H1 (cell line): ENCODE measurements around the gene POLDIP3. TPM values are rescaled to one million over a fixed set of nuclear protein-coding genes. Genes with fewer than 3 reads are reported as not detected.

Source experiments
- CTCF ChIA-PET: fragments of 300-600 bp; sonication (Branson Sonifier 250); formaldehyde crosslinking; loops from one replicate; lab custom pipeline; 2021; ENCODE audit not compliant: partially characterized antibody; lab: Charles Lee
- POLR2A ChIA-PET: fragments of 300-600 bp; sonication (Branson Sonifier 250); formaldehyde crosslinking; loops from one replicate; lab custom pipeline; 2021; ENCODE audit warnings: inconsistent platforms; ENCODE audit not compliant: partially characterized antibody; lab: Charles Lee
- DNase-seq, 2 experiments: peaks; one replicate each; pipeline versions ENCODE4 v3.0.0 to v3.0.0-alpha.2; 2010 to 2022; ENCODE audit warnings: low spot score in 2 of 2, low read depth in 1 of 2, mixed read lengths in 1 of 2
- FAIRE-seq: peaks from 2 replicates; lab custom pipeline; 2011; peaks lifted over from hg19 to GRCh38; lab: Jason Lieb, UNC
- H2AFZ ChIP-seq: 2 replicates; pipeline ENCODE4 v1.8.1; 2012; ENCODE audit warnings: low read length, inconsistent platforms
- H2AK5ac ChIP-seq: 2 replicates; pipeline ENCODE4 v1.6.1; 2013; ENCODE audit warnings: low read depth, low read length
- H2BK120ac ChIP-seq: replicated peaks from 2 replicates; pipeline ENCODE3; 2013; ENCODE audit warnings: low read depth, low read length, inconsistent platforms
- H2BK12ac ChIP-seq: 2 replicates; pipeline ENCODE4 v1.6.1; 2013; ENCODE audit warnings: low read depth, low read length
- H2BK15ac ChIP-seq: 2 replicates; pipeline ENCODE4 v1.6.1; 2013; ENCODE audit warnings: low read length
- H2BK20ac ChIP-seq: 2 replicates; pipeline ENCODE4 v1.6.1; 2013; ENCODE audit warnings: low read length
- H2BK5ac ChIP-seq: 2 replicates; pipeline ENCODE4 v1.6.1; 2013; ENCODE audit warnings: low read depth, low read length
- H3K14ac ChIP-seq: 2 replicates; pipeline ENCODE4 v1.6.1; 2013; ENCODE audit warnings: inconsistent platforms; ENCODE audit not compliant: insufficient read length
- H3K18ac ChIP-seq: 2 replicates; pipeline ENCODE4 v1.6.1; 2013; ENCODE audit warnings: low read length; ENCODE audit errors: extremely low read depth
- H3K23ac ChIP-seq: 2 replicates; pipeline ENCODE4 v1.6.1; 2013; ENCODE audit warnings: inconsistent platforms; ENCODE audit not compliant: insufficient read length
- H3K23me2 ChIP-seq: 2 replicates; pipeline ENCODE4 v1.6.1; 2013; ENCODE audit warnings: low read depth, low read length
- H3K27ac ChIP-seq: 2 replicates; pipeline ENCODE4 v1.6.1; 2011; ENCODE audit warnings: low read depth, low read length, inconsistent platforms
- H3K27me3 ChIP-seq, 4 experiments: replicated peaks in 1 of 4; 1 replicate in 1 of 4; 2 replicates in 3 of 4; pipeline versions ENCODE4 v1.6.1 to v1.8.1; 2011 to 2013; ENCODE audit warnings: low read length in 3 of 4, mild to moderate bottlenecking in 3 of 4, inconsistent platforms in 2 of 4, mixed read lengths in 2 of 4, moderate library complexity in 1 of 4; ENCODE audit not compliant: control insufficient read depth in 3 of 4, insufficient read depth in 3 of 4; ENCODE audit errors: extremely low read depth in 1 of 4
- H3K36me3 ChIP-seq, 4 experiments: 2 replicates each; pipeline versions ENCODE4 v1.6.1 to v1.8.1; 2011 to 2013; ENCODE audit warnings: mild to moderate bottlenecking in 4 of 4, low read length in 3 of 4, moderate library complexity in 2 of 4, control low read depth in 1 of 4, inconsistent platforms in 1 of 4; ENCODE audit not compliant: insufficient read depth in 4 of 4, control insufficient read depth in 2 of 4
- H3K4ac ChIP-seq: replicated peaks from 2 replicates; pipeline ENCODE3; 2013; ENCODE audit warnings: low read length, low read depth, mixed read lengths, inconsistent platforms; ENCODE audit not compliant: insufficient read length
- H3K4me1 ChIP-seq, 4 experiments: replicated peaks in 1 of 4; 1 replicate in 1 of 4; 2 replicates in 3 of 4; pipeline versions ENCODE4 v1.6.1 to v1.8.1; 2011 to 2013; ENCODE audit warnings: low read length in 3 of 4, inconsistent platforms in 2 of 4, mixed read lengths in 1 of 4; ENCODE audit not compliant: insufficient read depth in 4 of 4, control insufficient read depth in 3 of 4
- H3K4me2 ChIP-seq, 2 experiments: 2 replicates each; pipeline versions ENCODE4 v1.6.1 to v1.8.1; 2011 to 2013; ENCODE audit warnings: low read depth in 2 of 2, low read length in 2 of 2, control low read depth in 1 of 2, inconsistent platforms in 1 of 2, mild to moderate bottlenecking in 1 of 2; ENCODE audit not compliant: insufficient read depth in 1 of 2
- H3K4me3 ChIP-seq, 4 experiments: fragments of 200-600, 300-600 bp in 1 of 4; sonication (generic), shearing (Covaris generic), sonication (Bioruptor Twin) in 1 of 4; 2 replicates each; pipeline versions ENCODE4 v1.5.1 to v1.8.1; 2011 to 2016; ENCODE audit warnings: low read length in 4 of 4, low read depth in 3 of 4, control low read depth in 2 of 4, inconsistent platforms in 2 of 4, mild to moderate bottlenecking in 2 of 4, mixed read lengths in 1 of 4, moderate library complexity in 1 of 4; ENCODE audit not compliant: insufficient read depth in 2 of 4; ENCODE audit errors: extremely low read depth in 1 of 4
- H3K56ac ChIP-seq: replicated peaks from 2 replicates; pipeline ENCODE3; 2013; ENCODE audit warnings: low read depth, mild to moderate bottlenecking, mixed read lengths, low read length, inconsistent platforms; ENCODE audit not compliant: insufficient read length
- H3K79me1 ChIP-seq: 2 replicates; pipeline ENCODE4 v1.6.1; 2013; ENCODE audit warnings: low read depth, low read length, control low read depth
- H3K79me2 ChIP-seq, 2 experiments: 2 replicates each; pipeline versions ENCODE4 v1.6.1 to v1.8.1; 2012 to 2013; ENCODE audit warnings: low read length in 2 of 2, mild to moderate bottlenecking in 2 of 2, inconsistent platforms in 1 of 2; ENCODE audit not compliant: insufficient read depth in 2 of 2, control insufficient read depth in 1 of 2
- H3K9ac ChIP-seq, 4 experiments: replicated peaks in 1 of 4; 1 replicate in 1 of 4; 2 replicates in 3 of 4; pipeline versions ENCODE4 v1.6.1 to v1.8.1; 2011 to 2013; ENCODE audit warnings: low read depth in 3 of 4, low read length in 3 of 4, control low read depth in 2 of 4, mild to moderate bottlenecking in 2 of 4, moderate library complexity in 2 of 4, inconsistent platforms in 1 of 4; ENCODE audit errors: extremely low read depth in 1 of 4
- H3K9me3 ChIP-seq, 2 experiments: 2 replicates each; pipeline versions ENCODE4 v1.6.1 to v1.8.1; 2012 to 2013; ENCODE audit warnings: mild to moderate bottlenecking in 2 of 2, moderate library complexity in 2 of 2, control low read depth in 1 of 2, inconsistent platforms in 1 of 2, low read depth in 1 of 2, low read length in 1 of 2, mixed read lengths in 1 of 2; ENCODE audit not compliant: insufficient read depth in 2 of 2
- H4K20me1 ChIP-seq, 2 experiments: replicated peaks in 1 of 2; 2 replicates each; pipeline versions ENCODE3 to v1.8.1; 2011 to 2013; ENCODE audit warnings: inconsistent platforms in 2 of 2, low read length in 2 of 2, mild to moderate bottlenecking in 1 of 2; ENCODE audit not compliant: insufficient read depth in 2 of 2, control insufficient read depth in 1 of 2
- H4K5ac ChIP-seq: 2 replicates; pipeline ENCODE4 v1.6.1; 2013; ENCODE audit warnings: low read length, low read depth, mixed read lengths, inconsistent platforms; ENCODE audit not compliant: insufficient read length
- H4K8ac ChIP-seq: 2 replicates; pipeline ENCODE4 v1.8.0; 2013; ENCODE audit warnings: mild to moderate bottlenecking, moderate library complexity, low read length, inconsistent platforms; ENCODE audit not compliant: insufficient read depth; ENCODE audit errors: extremely low read depth
- H4K91ac ChIP-seq: replicated peaks from 2 replicates; pipeline ENCODE3; 2013; ENCODE audit warnings: low read length, mixed read lengths, inconsistent platforms; ENCODE audit not compliant: insufficient read length
- BRCA1 ChIP-seq: IDR thresholded peaks from 2 replicates; pipeline ENCODE4 v1.6.1; 2012; ENCODE audit warnings: low read depth, low read length, improper control_type of control experiment
- KDM1A ChIP-seq: fragments of 200-600, 300-600 bp; sonication (generic); IDR thresholded peaks from 2 replicates; pipeline ENCODE4 v1.7.1; 2016; ENCODE audit warnings: mild to moderate bottlenecking, low read length, borderline replicate concordance
- PHF8 ChIP-seq: fragments of 200-600 bp; sonication (generic); conservative IDR thresholded peaks from 2 replicates; pipeline ENCODE4 v1.7.1; 2012; ENCODE audit warnings: low read depth, mild to moderate bottlenecking, inconsistent platforms, low read length, moderate library complexity
- RFX5 ChIP-seq: IDR thresholded peaks from 2 replicates; pipeline ENCODE4 v1.6.1; 2011; ENCODE audit warnings: low read depth, low read length, improper control_type of control experiment, borderline replicate concordance
- SP1 ChIP-seq: IDR thresholded peaks from 2 replicates; pipeline ENCODE4 v1.6.1; 2011; ENCODE audit warnings: low read depth, low read length
- SRF ChIP-seq: IDR thresholded peaks from 2 replicates; pipeline ENCODE4 v1.6.1; 2011; ENCODE audit warnings: mild to moderate bottlenecking, low read depth, low read length, moderate library complexity
- TAF7 ChIP-seq: optimal IDR thresholded peaks from 2 replicates; pipeline ENCODE3; 2011; ENCODE audit warnings: low read depth, mild to moderate bottlenecking, inconsistent platforms, low read length, moderate library complexity, borderline replicate concordance
- ZNF274 ChIP-seq: IDR thresholded peaks from 2 replicates; pipeline ENCODE4 v1.7.0; 2012; ENCODE audit warnings: low read length, borderline replicate concordance; ENCODE audit errors: extremely low read depth
- WGBS, 2 experiments: shearing (Covaris generic) in 1 of 2; methylation state at CpG; one replicate each; pipeline versions ENCODE4 v1.1.6 to v1.1.7; 2013 to 2015; ENCODE audit warnings: low lambda C conversion rate in 2 of 2, mixed read lengths in 2 of 2, inconsistent platforms in 1 of 2, low coverage in 1 of 2, missing lambda C conversion rate in 1 of 2; ENCODE audit not compliant: insufficient replicate concordance in 2 of 2, insufficient coverage in 1 of 2, insufficient read length in 1 of 2; ENCODE audit errors: extremely low coverage in 1 of 2, missing lambda C conversion rate in 1 of 2; 5-methylcytosine and 5-hydroxymethylcytosine counted together
- polyA plus RNA-seq, 7 experiments: library from polyadenylated mRNA; depleted of rRNA in 3 of 7; stranded (reverse) in 5 of 7; unstranded in 2 of 7; fragments of >200 nt in 5 of 7; fragments of 200-250 nt in 2 of 7; gene quantifications; 1 replicate in 5 of 7; 2 replicates in 1 of 7; 4 replicates in 1 of 7; pipeline versions ENCODE4 v1.2.1 to v1.2.3, GENCODE V29; 2011 to 2013; ENCODE audit warnings: missing spikeins in 2 of 7, mixed read lengths in 2 of 7
- total RNA-seq: library from RNA; stranded (reverse); fragmentation: NEBNext Ultra II Directional; extraction: Animal tissue kit (Norgen Biotek cat#: 25700); gene quantifications from 2 replicates; pipeline ENCODE4 v1.2.1, GENCODE V29; 2021
- TF ChIP-seq, protein P1 (sequence below): IDR thresholded peaks from 2 replicates; pipeline ENCODE4 v1.6.1; 2012; ENCODE audit warnings: low read length, inconsistent platforms
- TF ChIP-seq, protein P2 (sequence below): IDR thresholded peaks from 2 replicates; pipeline ENCODE4 v1.6.1; 2011; ENCODE audit warnings: low read depth, mild to moderate bottlenecking, low read length; ENCODE audit not compliant: insufficient read depth

The POLDIP3 gene
- total and polyA plus RNA-seq, 2 of the 8 experiments (the other 6 are each of a cell fraction or from before 2014, with no cell fraction given) = 43.5 to 84.6 TPM

DNA sequence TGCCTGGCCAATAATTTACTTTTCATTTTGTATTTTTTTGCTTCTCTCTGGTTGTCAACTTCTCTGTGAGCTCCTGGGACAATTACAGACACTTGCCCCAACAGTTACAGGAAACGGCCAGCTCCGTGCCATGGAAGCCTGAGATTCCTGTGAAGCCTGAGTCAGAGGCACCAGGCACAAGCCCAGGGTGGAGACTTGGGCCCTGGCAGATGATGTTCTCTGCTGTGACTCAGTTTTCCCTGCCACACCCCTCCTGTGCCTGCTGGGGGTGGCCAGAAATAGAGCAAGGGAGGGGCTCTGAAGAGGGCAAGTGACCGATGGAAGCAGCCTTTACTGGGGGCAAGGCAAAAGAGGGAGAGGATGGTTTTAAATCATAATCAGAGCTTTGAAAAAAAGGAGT, 20.8 kb upstream of the POLDIP3 start:
- no peaks in the 10 kb centered on the region for H3K27me3 ChIP-seq
- no peak overlapping the region for H3K9ac ChIP-seq
- no peak overlapping the region for H2AFZ ChIP-seq
- TF ChIP-seq PHF8 = no peak
- no peak for TF ChIP-seq RFX5
- TF ChIP-seq, protein P1, sequence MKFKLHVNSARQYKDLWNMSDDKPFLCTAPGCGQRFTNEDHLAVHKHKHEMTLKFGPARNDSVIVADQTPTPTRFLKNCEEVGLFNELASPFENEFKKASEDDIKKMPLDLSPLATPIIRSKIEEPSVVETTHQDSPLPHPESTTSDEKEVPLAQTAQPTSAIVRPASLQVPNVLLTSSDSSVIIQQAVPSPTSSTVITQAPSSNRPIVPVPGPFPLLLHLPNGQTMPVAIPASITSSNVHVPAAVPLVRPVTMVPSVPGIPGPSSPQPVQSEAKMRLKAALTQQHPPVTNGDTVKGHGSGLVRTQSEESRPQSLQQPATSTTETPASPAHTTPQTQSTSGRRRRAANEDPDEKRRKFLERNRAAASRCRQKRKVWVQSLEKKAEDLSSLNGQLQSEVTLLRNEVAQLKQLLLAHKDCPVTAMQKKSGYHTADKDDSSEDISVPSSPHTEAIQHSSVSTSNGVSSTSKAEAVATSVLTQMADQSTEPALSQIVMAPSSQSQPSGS = no peak
- TF ChIP-seq SRF = no peak
- no peak for TF ChIP-seq SP1
- TF ChIP-seq KDM1A = no peak
- no peak for TF ChIP-seq TAF7
- TF ChIP-seq, protein P2, sequence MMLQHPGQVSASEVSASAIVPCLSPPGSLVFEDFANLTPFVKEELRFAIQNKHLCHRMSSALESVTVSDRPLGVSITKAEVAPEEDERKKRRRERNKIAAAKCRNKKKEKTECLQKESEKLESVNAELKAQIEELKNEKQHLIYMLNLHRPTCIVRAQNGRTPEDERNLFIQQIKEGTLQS = no peak
- no peak for TF ChIP-seq ZNF274
- TF ChIP-seq BRCA1 = no peak
- H2BK20ac ChIP-seq = no peak overlapping the region
- no peak overlapping the region for H2BK12ac ChIP-seq
- H3K23ac ChIP-seq = no peak overlapping the region
- no peak overlapping the region for H4K91ac ChIP-seq
- H3K27ac ChIP-seq = no peak overlapping the region
- H2BK5ac ChIP-seq = no peak overlapping the region
- no peak for FAIRE-seq
- no peak overlapping the region for H2BK15ac ChIP-seq
- no peaks in the 10 kb centered on the region; the same call in 1 of the 2 replicates for H3K79me1 ChIP-seq
- H4K5ac ChIP-seq = no peak overlapping the region
- no peak overlapping the region for H3K56ac ChIP-seq
- H3K4me2 ChIP-seq = no peak overlapping the region
- H3K23me2 ChIP-seq = no peaks in the 10 kb centered on the region
- no peak for DNase-seq
- H4K20me1 ChIP-seq = peaks cover 0 to 11% of the 10 kb centered on the region in 2 experiments
- H2BK120ac ChIP-seq = no peak overlapping the region
- H3K4ac ChIP-seq = no peak overlapping the region
- H3K14ac ChIP-seq = no peak overlapping the region
- H3K79me2 ChIP-seq = peaks cover 0 to 2% of the 10 kb centered on the region in 2 experiments; a peak in 1 of 4 replicates
- WGBS, 2 experiments = 96% methylated on average over 3 of the region's 3 CpGs; no CpG with 5 or more reads in 1 of the 2 experiments
- H2AK5ac ChIP-seq = no peak overlapping the region
- POLR2A ChIA-PET = interaction anchor here (0.9 to 4.0 kb wide), 2 partner anchors 20 to 50 kb away, joined by 3 to 24 read pairs; partner anchors contain the start of gene POLDIP3
- no peak overlapping the region for H3K18ac ChIP-seq
- peaks cover 2 to 10% (median 6%) of the 10 kb centered on the region in 4 experiments; a peak in 4 of 8 replicates for H3K36me3 ChIP-seq
- H3K9me3 ChIP-seq = no peaks in the 10 kb centered on the region
- H3K4me1 ChIP-seq = peaks cover 0 to 3% (median 1%) of the 10 kb centered on the region in 4 experiments; a peak in 2 of 7 replicates
- H4K8ac ChIP-seq = no peak overlapping the region
- H3K4me3 ChIP-seq = no peak overlapping the region
- CTCF ChIA-PET = interaction anchor here (1.1 to 5.6 kb wide), 2 partner anchors 11 to 14 kb away, joined by 3 to 33 read pairs; no protein-coding TSS in a partner anchor
